GM21723 (cell line): ENCODE results near the gene KIF1A.

ENCODE experiments used
- ATAC-seq: cut with Tn5 transposase; IDR thresholded peaks from one replicate; pipeline ENCODE4 v1.9.1; 2021; ENCODE audit warnings: mild to moderate bottlenecking, moderate library complexity; ENCODE audit not compliant: unreplicated experiment

Gene KIF1A, protein sequence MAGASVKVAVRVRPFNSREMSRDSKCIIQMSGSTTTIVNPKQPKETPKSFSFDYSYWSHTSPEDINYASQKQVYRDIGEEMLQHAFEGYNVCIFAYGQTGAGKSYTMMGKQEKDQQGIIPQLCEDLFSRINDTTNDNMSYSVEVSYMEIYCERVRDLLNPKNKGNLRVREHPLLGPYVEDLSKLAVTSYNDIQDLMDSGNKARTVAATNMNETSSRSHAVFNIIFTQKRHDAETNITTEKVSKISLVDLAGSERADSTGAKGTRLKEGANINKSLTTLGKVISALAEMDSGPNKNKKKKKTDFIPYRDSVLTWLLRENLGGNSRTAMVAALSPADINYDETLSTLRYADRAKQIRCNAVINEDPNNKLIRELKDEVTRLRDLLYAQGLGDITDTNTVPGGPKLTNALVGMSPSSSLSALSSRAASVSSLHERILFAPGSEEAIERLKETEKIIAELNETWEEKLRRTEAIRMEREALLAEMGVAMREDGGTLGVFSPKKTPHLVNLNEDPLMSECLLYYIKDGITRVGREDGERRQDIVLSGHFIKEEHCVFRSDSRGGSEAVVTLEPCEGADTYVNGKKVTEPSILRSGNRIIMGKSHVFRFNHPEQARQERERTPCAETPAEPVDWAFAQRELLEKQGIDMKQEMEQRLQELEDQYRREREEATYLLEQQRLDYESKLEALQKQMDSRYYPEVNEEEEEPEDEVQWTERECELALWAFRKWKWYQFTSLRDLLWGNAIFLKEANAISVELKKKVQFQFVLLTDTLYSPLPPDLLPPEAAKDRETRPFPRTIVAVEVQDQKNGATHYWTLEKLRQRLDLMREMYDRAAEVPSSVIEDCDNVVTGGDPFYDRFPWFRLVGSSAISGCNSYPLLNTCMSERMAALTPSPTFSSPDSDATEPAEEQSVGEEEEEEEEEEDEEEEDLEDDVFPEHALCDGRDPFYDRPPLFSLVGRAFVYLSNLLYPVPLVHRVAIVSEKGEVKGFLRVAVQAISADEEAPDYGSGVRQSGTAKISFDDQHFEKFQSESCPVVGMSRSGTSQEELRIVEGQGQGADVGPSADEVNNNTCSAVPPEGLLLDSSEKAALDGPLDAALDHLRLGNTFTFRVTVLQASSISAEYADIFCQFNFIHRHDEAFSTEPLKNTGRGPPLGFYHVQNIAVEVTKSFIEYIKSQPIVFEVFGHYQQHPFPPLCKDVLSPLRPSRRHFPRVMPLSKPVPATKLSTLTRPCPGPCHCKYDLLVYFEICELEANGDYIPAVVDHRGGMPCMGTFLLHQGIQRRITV (N-terminal part only)

DNA sequence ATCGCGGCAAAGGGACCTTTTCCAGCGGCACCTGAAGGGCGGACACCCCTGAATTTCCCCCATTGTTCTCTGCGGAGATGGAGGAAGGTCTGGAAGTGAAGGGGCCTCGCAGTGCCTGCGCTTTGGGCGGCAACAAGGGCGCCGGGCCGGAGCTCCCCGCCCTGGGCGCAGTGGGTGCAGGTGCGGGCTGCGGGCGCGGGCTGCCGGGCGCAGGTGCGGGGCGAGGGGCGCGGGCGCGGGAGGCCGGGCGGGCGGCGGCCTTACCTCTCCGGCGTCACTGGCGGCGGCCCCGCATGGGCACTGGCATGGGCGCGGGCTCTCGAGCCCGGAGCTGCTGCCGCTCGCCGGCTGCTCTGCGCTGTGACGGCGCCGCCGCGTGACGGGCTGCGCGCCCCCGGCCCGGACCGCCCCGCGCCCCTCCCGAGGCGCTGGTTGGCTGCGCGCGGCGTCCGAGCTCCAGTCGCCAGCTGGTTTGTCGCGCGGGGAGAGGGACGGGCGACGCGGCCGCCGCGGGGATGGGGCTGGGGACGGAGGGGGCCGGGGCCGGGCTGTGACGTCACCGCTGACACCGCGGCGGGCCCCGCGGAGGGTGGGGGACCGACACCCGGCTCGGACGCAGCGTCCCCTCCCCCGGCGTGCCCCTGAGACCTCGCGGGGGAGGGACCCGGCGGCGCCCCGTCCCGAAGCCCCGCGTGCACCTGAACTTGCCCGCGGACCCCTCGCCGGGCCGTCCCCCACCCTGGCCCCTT, at the start of gene KIF1A:
KIF1A (minus strand) TSS at position 362 of the 749 bp plus-strand sequence. CDS start 22,467 bp downstream, outside the sequence.
- no peak for ATAC-seq

DNA sequence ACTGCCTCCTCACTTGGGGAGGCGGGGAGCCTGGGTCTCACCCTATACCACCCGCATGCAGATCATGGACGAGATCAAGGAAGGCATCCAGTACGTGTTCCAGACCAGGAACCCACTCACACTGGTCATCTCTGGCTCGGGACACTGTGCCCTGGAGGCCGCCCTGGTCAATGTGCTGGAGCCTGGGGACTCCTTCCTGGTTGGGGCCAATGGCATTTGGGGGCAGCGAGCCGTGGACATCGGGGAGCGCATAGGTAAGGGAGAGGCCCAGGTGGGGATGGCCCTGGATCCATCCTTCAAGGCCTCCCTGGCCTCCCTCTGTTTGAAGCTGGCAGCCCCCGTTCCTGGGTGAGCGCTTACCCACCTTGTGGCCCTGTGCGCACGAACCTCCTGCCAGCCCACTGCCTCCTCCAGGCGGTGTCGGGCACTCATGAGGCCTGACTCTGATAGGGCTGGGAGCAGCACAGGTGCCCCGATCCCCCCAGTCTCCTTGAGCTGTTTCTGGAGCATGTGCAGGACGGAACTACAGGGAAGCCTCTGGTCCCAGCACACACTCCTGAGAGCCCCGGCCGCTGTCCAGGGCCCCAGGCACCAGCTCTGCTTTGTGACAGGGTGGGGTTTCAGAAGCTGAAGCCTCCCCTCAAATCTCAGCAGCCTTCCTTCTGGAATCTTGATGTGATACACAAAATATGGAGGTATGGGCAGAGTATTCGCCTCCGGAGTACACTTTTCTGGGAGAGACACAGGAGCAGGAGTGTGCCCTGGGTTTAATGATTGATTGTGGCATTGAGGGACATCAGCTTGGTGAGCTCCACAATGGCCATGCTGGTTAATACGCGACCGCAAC, 49.3 kb upstream of the KIF1A start:
- ATAC-seq = no peak

DNA sequence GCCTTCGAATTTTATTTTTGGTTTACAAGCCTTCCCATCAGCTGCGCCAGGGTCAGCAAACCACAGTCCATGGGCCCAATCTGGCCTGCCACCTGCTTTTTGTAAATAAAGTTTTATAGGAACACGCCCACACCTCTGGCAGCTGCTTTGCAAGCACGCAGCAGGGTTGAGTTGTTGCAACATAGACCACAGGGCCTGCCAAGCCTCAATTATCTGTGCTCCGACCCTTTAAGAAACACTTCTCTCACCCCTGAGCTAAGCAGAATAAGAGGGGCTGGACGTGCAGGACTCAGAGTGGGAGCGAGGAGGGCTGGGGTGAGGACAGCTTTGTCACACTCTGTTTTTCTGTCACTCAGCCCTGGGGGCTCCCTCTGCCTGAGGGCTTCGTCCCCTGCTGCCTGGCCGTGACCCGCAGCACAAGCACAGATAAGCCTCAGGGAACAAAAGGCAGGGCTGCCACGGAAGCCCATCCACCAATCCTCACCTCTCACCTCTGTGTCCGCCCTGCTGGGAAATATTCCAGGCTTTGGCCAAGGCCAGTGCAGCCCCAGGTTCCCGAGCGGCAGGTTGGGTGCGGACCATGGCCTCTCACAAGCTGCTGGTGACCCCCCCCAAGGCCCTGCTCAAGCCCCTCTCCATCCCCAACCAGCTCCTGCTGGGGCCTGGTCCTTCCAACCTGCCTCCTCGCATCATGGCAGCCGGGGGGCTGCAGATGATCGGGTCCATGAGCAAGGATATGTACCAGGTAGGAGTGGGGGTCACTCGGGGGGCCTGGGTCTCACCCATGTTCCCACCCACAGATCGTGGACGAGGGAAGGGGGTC, 48.5 kb upstream of the KIF1A start, which contains the start of gene AGXT:
AGXT (plus strand) TSS at position 539 of the 823 bp plus-strand sequence; CDS start at position 581, 42 bp downstream.
- ATAC-seq = no peak

DNA sequence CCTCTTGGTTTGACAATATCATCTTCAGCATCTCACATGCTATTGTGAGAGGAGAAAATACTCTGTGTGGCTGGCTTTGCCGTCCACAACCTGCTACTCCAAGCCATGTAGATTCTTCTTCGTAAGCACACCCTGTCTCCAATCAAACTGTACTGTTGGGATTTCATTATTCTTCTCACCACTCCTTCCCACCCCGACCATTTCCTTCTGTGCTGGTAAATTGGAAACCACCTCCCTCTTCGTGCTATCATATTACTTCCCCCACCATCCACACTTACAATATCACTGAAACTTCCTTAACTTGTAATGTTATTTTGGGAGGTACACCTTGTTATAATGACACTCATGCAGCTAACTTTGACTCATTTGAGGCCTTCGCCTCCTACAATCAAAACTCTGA, 45.4 kb upstream of the KIF1A start:
- no peak for ATAC-seq

DNA sequence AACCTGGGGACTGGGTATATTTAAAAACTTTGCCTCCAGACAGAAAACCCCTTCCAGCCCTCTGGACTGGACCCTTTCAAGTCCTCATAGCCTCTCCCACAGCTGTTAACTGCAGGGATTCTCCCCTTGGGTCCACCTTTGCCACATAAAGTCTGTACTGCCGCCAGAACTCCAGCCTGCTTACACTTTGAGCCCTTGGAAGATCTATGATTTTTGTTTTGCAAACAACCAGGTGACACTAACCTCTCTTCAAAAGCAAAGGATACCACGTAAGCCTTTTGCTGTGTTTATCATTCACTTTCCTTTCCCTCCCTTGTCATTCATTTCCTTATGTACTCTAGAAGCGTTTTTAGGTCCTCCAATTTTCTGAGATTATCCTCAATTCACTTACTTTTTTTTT, 44.5 kb upstream of the KIF1A start:
- no peak for ATAC-seq

DNA sequence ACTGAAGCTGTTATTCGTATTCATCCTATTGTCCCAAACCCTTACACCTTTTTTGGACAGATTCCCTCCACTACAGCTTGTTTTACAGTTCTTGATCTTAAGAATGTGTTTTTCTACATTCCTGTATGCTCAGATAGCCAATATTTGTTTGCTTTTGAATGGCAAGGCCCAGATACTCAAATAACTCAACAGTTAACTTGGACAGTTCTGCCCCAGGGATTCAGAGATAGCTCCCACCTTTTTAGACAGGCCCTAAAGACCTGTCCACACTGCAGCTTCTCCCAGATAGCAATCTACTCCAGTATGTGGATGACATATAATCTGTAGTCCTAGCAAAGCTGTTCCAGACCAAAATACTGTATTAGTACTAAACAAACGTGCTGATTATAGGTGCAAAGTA, 41.5 kb upstream of the KIF1A start:
- ATAC-seq = no peak

DNA sequence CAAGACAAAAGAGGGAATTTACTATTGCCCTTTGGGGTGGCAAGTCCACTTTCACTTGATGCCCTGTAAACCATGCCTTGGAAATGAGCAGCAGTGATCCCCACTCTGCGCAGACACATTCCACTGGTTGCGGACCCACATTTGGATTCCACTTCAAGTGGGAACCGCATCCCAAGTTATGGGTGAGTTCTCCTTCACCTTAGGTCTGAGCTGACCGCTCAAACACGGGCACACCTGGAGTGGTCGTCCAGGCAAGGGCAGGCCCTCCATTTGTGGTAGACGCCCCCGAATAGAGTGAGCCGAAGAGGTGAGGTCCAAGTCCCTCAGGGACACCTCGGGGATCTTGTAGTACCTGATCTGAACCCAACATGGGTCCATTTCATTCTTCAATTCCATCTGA, 38.9 kb upstream of the KIF1A start:
- no peak for ATAC-seq

DNA sequence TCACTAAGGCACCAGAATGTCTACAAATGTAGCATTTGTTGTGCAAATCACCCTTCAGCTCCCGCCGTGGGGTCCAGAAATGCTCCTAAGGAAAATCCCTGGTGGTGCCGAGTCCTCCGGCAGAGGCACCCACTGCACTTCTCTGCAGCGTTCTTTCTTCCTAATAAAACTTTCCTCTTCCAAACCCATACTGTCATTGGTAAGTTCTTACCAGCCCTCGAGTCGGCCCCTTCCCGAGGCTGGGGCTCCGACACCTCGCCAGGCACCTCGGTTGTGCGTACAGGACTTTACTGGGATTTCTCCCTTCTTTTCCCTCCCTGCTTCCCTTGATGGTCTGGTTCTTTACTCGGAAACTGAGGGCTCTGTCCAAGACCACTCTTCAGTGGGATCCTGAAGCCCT, 38.3 kb upstream of the KIF1A start:
- no peak for ATAC-seq

DNA sequence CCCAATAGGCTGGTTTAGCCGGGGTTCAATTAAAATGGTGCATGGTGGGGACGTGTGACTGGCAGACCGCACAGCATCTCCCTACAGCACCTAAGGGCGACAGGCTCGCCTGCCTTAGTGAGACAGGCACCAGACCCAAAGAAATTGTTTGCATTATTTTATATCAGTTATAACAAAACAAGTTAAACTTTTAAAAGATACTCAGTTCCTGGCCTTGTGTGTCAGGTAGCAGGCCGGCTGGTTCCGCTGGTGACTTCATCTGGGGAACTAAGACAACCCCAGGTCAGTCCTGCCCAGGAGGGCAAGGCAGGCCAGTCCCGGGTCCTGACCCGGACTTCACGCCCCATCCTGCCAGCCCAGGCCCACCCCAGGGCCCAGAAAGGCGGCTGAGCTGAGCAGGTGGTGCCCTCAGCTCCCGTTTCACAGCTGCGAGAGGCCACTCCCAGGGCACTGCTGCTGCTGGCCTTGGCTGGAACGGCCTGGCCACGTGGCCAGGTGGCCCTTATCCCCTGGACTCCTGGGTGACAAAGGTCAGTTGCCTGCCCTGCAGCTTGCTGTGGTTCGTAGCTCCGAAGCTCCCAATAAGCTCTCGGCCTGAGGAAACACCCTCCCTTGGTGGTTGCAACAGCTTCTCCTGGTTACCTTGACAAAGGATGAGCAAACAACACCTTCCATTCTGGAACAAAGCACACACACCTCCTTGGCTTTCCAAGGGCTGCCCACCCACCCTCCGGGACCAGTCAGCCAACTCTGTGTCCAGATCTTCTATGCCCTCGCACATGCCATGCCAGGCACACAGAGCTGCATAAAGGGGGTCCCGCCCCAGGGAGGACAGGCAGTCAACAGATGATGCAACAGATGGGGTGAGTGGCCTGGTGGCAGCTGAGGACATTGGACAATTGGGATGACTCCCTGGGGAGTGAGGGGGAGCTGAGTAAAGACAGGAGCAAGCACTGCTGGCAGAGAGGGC, 37.3 kb upstream of the KIF1A start:
- no peak for ATAC-seq

DNA sequence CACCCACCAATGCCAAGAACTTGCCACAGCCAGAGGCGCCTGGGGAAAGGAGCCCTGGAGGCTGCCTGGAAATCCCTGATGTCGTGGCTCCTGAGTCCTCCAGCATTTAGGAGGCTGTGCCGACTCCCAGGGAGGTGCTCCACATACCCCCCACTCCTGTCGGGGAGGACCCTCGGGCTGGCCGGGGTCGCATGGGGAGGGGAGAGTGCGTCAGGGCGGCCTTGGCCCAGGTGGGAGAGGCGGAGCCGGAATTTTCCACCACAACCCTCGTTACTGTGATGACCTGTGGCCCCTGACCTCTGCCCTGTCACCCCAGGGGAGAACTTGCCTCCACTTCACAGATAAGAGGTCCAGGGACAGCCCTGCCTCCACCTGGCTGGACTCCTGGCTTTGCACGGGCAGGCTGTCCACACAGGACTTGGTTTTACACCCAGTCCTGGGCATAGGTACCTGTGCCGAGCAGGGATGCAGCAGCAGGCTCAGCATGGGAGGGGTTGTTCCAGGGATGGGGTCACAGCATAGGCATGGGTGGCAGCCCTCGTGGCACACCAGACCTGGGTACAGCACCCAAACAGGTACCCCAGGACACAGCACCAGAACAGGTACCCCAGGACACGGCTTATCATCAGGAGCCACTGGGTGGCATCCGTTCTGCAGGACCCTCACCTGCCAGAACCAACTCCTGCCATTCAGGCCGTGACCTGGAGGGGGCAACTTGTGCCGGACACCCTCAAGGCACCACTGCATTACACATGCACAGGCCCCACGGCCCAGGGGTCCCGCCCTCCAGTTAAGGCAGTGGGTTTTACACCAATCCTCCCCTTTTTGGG, 36.3 kb upstream of the KIF1A start:
- ATAC-seq = no peak

DNA sequence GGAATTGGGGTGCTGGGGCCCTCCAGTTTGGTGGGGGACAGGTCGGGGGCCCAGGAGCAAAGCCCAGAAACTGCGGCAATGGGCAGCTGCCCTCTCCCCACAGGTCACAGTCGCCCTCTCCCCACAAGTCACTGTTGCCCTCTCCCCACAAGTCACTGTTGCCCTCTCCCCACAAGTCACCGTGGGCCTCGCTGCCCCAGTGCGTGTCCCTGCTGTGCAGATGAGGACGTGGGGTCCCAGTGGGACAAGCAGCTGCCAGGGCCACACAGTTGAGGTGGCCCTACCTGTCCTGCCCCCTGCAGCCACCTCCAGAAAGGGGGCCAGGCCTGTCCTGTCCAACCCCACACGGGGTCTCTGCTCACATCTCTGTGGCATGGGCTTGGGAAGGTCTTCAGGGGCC, 35.7 kb upstream of the KIF1A start:
- ATAC-seq = no peak

DNA sequence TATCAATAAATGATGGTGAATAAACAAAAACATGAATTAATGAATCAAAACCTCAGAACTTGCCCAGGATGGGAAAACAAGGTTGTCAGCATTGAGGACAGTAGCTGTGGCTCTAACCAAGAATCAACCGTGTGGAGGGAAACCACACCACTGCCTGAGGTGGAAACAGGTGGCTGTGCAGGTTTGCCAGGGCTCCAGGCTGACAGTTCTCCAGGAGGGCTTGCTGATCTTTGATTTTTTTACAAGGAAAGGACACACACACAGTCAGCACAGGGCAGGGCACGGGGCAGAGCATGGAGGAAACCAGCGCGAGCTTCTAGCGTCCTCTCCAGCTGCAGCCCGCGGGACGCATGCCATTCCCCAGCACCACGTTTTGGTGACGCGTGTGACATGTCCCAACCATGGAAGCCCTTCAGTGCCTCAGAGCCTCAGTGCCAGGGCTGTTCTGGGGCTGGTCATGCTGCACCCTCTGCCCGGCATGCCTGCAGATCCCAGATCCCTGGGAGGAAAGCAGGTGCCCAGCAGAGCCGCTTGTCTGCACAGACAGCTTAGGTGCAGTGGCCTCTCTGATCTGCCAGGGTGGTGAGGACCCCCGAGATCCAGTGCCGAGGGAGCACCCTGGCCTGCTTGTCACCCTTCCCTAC, 32.8 kb upstream of the KIF1A start:
- ATAC-seq = no peak

DNA sequence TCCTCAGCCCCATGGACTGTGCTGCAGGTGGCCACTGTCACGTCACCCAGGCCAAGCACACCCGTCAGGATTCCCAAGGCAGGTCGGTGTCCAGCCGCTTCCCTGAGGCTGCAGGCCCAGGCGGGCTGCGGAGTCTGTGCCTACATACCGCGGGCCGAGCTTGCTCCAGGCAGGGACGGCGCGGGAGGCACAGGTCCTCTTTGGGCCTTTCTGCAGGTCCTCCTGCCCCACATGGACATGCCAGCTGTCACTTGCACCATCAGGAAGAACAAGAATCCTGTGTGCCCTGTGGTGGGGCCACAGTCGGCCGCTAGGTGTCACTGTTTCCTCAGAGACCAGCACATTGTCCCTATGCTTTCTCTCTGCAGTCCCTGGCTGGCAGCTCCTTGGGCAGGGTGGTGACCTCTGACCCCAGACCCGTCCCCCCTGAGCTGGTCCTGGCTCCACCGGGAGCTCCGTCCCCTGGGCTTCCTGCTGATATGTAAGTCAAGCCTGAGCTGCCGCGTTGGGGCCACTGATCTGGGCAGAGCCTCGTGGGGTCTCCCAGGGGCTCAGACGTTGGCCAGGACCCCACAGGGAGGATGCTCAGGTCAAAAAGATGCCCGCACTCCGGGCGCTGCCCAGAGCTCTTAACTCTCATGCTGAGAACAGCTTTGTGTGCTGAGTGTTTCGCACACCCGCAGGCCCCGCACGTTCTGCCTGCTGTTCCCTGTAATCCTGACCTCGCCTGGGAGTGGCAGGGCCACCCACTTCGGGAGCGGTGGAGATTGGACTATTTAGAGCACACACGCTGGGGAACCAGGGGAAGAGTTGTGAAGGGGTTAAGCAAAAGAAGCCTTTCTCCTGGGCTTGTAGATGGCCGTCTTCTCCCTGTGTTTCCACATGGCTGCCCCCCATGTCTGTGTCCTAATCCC, 31.3 kb upstream of the KIF1A start:
- no peak for ATAC-seq

DNA sequence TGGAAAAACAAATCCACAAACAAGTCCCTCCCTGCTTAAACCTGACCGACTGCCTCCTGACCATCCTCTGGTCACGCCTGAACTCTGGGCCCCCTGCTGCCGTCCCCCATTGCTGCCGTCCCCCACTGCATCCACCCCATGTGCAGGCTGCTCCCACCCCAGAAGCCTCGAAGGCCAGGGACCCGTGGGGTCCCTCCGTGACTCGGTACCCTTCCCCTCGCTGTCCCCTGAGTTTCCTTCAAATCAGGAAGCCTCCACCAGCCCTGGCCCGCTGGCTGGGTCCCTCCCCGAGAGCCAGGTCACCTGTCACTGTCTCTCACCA, 30.7 kb upstream of the KIF1A start:
- ATAC-seq = no peak

DNA sequence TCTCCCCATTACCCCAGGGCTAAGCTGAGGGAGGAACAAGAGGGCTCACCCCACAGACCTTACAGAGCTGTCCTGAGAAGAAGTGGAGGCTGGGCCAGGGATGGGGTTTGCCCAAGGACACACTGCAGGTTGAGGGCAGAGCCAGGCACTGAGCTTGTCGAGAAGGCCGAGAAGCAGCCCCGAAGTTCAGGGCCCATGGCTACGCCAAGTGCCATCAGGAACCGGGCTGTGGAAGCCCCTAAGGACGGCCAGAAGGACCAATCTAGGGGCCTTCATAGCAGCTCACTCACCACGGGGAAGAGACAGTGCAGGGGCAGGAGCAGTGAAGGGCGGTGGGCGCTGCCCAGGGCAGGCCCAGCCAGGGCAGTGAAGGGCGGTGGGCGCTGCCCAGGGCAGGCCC, 30.0 kb upstream of the KIF1A start:
- ATAC-seq = no peak
